HG03558 (cell line): ENCODE data around the gene GCK.

Source experiments
- ATAC-seq: cut with Tn5 transposase; IDR thresholded peaks from one replicate; pipeline ENCODE4 v1.9.1; 2021; ENCODE audit warnings: moderate number of reproducible peaks; ENCODE audit not compliant: unreplicated experiment; ENCODE audit errors: extremely low read depth

The GCK gene

GRCh38 chr7:44147026-44147991, 41.9 kb downstream of the GCK start:
- ATAC-seq = no peak

- ATAC-seq = no peak
Measured at GRCh38 chr7:44145969-44146911, 43.0 kb downstream of the GCK start.

GRCh38 chr7:44145479-44145968, 43.7 kb downstream of the GCK start:
- ATAC-seq = no peak

GRCh38 chr7:44144968-44145478, 44.2 kb downstream of the GCK start:
- no peak for ATAC-seq

GRCh38 chr7:44144426-44144967, 44.7 kb downstream of the GCK start:
- no peak for ATAC-seq

- ATAC-seq = no peak
Measured at GRCh38 chr7:44143646-44144250, 45.5 kb downstream of the GCK start.

GRCh38 chr7:44142028-44142427, 47.2 kb downstream of the GCK start:
- ATAC-seq = no peak

GRCh38 chr7:44141221-44141850, 47.9 kb downstream of the GCK start, which contains the start of gene MYL7:
TSS of gene MYL7 (minus strand) at chr7:44141332. CDS start at chr7:44141305, 27 bp downstream.
- ATAC-seq = no peak

GRCh38 chr7:44140341-44140740, 48.9 kb downstream of the GCK start:
- ATAC-seq = no peak

GRCh38 chr7:44139311-44140010, 49.8 kb downstream of the GCK start:
- ATAC-seq = no peak

GRCh38 chr7:44138698-44139097, 50.5 kb downstream of the GCK start:
- no peak for ATAC-seq

- ATAC-seq = no peak
Measured at GRCh38 chr7:44136731-44137130, 52.5 kb downstream of the GCK start.

- no peak for ATAC-seq
Measured at GRCh38 chr7:44134943-44135628, 54.2 kb downstream of the GCK start.

GRCh38 chr7:44133295-44133694, 55.9 kb downstream of the GCK start:
- no peak for ATAC-seq

GRCh38 chr7:44132039-44132438, 57.2 kb downstream of the GCK start:
- ATAC-seq = no peak

- no peak for ATAC-seq
Measured at GRCh38 chr7:44131173-44132029, 57.8 kb downstream of the GCK start.
